NB4 (cell line): ENCODE data around the gene RTCA.
"Not testable (repeated sequence)": the region's sequence is repeated elsewhere in the genome, so short reads cannot be mapped to it uniquely, and the experiment has no call there.

ENCODE experiments used
- DNase-seq: peaks from one replicate; pipeline ENCODE4 v3.0.0; 2010; ENCODE audit warnings: low read depth
- H3K4me3 ChIP-seq: one replicate; pipeline ENCODE4 v1.5.1; 2011; ENCODE audit warnings: mild to moderate bottlenecking, low read depth, low read length, moderate library complexity
- MYC ChIP-seq: IDR thresholded peaks from 2 replicates; pipeline ENCODE4 v1.6.1; 2011; ENCODE audit warnings: low read depth, low read length
- POLR2A ChIP-seq: IDR thresholded peaks from 2 replicates; pipeline ENCODE4 v1.6.1; 2011; ENCODE audit warnings: mild to moderate bottlenecking; ENCODE audit not compliant: insufficient read length; ENCODE audit errors: extremely low read depth
- TF ChIP-seq, protein P1 (sequence below): IDR thresholded peaks from one replicate; pipeline ENCODE4 v1.5.1; 2012; ENCODE audit warnings: low read depth, low read length
- TF ChIP-seq, protein P2 (sequence below): IDR thresholded peaks from 2 replicates; pipeline ENCODE4 v1.6.1; 2011; ENCODE audit warnings: low read depth, low read length

Gene RTCA

GRCh38 chr1:100325415-100326324, 59.7 kb downstream of the RTCA start:
- TF ChIP-seq MYC: no peak
- TF ChIP-seq, protein P1, sequence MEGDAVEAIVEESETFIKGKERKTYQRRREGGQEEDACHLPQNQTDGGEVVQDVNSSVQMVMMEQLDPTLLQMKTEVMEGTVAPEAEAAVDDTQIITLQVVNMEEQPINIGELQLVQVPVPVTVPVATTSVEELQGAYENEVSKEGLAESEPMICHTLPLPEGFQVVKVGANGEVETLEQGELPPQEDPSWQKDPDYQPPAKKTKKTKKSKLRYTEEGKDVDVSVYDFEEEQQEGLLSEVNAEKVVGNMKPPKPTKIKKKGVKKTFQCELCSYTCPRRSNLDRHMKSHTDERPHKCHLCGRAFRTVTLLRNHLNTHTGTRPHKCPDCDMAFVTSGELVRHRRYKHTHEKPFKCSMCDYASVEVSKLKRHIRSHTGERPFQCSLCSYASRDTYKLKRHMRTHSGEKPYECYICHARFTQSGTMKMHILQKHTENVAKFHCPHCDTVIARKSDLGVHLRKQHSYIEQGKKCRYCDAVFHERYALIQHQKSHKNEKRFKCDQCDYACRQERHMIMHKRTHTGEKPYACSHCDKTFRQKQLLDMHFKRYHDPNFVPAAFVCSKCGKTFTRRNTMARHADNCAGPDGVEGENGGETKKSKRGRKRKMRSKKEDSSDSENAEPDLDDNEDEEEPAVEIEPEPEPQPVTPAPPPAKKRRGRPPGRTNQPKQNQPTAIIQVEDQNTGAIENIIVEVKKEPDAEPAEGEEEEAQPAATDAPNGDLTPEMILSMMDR: no peak
- TF ChIP-seq, protein P2, sequence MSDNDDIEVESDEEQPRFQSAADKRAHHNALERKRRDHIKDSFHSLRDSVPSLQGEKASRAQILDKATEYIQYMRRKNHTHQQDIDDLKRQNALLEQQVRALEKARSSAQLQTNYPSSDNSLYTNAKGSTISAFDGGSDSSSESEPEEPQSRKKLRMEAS: no peak
- DNase-seq: no peak

DNA sequence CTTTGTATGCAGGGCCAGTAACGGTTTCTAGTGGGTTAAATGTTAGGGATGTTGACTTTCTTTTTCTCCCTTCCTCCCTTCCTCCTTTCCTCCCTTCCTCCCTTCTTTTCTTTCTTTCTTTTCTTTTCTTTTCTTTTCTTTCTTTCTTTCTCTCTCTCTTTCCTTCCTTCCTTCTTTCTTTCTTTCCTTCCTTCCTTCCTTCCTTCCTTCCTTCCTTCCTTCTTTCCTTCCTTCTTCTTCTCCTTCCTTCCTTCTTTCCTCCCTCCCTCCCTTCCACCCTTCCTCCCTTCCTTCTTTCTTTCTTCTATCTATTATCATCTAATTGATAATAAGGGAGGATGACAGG, 60.3 kb downstream of the RTCA start:
- H3K4me3 ChIP-seq, DNase-seq: not testable (repeated sequence)

More at GRCh38 chr1:100325415-100326324, 59.7 kb downstream of the RTCA start:
- H3K4me3 ChIP-seq: no peak overlapping the region

DNA sequence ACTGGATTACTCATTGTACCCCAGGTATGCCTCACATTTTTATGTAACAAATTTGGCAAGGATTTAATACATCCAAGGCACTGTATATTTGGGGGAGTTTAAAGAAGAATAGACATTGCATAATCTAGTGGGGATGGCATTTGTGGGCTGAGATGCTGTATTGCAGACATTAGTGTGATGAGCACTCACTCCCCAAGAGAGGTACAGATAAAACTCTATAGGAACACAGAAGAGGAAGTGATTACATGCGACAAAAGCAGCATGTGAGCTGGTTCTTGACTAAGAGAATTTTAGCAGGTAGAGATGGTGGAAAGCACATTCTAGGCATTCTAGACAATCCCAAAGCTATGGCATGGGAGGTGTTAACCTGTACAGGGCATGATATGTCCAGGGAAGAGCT, 62.1 kb downstream of the RTCA start:
- H3K4me3 ChIP-seq: no peak overlapping the region
- no peak for TF ChIP-seq MYC
- no peak for TF ChIP-seq POLR2A
- TF ChIP-seq, protein P1: no peak
- TF ChIP-seq, protein P2: no peak
- DNase-seq: peak; percentile 47

DNA sequence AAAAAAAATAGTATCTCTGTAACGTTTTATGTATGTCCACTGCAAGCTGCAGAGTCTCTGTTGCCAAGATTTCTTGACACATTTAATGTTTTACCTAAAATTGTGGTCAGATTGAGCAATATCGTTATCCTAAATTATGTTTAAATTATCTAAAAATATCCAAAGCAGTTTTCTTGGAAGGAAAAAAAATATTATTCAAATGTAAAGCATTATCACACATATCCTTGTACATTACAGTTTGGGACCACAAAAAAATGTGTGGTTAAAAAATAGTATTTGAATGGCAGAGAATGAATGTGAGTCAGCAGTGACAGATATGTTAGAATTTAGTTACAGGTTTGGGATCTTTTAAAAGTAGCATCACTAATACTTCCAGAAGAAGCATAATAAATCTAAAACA, 65.1 kb downstream of the RTCA start:
- not testable (repeated sequence) for H3K4me3 ChIP-seq, DNase-seq

DNA sequence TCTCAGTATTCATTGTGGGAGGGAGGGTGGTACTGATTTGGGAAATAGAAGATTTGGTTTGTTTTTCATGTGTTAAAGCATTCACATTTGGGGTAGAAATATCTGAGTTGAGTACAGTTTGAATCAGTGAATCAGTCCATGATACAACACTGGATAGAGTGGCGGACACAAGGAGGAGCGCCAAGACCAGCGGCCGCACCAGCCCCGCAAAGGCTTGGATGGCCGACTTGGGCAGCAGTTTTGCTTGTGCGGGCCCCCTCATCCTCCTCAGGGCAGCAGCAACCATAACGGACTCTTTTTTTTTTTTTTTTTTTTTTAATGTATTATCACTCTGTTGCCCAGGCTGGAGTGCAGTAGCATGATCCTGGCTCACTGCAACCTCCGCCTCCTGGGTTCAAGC, 66.3 kb downstream of the RTCA start:
- TF ChIP-seq, protein P2: no peak
- TF ChIP-seq MYC: no peak
- TF ChIP-seq POLR2A: no peak
- TF ChIP-seq, protein P1: no peak
- no peak overlapping the region for H3K4me3 ChIP-seq
- no peak for DNase-seq

DNA sequence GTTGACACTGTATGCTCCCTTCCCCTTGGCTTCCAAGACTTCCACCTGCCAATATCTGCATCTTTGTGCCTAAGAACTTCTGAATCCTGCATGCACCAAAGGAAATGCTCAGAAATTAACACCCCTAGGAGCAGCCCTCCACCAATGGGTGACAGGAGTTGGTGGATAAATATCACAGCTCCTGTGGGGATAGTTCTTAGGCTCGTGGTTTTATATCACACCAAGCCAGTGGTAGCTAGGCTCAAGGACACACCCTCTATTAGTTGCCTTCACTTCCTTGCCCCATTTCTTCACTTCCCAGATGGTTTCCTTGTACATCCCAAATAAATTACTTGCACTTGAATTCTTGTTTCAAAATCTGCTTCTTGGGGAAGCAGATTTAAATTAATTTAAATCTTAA, 69.4 kb downstream of the RTCA start:
- no peak for TF ChIP-seq MYC
- TF ChIP-seq, protein P1: no peak
- TF ChIP-seq, protein P2: no peak
- TF ChIP-seq POLR2A: no peak
- DNase-seq: no peak
- no peak overlapping the region for H3K4me3 ChIP-seq

- H3K4me3 ChIP-seq, DNase-seq: not testable (repeated sequence)
Observed at GRCh38 chr1:100337878-100338277, 71.9 kb downstream of the RTCA start.

DNA sequence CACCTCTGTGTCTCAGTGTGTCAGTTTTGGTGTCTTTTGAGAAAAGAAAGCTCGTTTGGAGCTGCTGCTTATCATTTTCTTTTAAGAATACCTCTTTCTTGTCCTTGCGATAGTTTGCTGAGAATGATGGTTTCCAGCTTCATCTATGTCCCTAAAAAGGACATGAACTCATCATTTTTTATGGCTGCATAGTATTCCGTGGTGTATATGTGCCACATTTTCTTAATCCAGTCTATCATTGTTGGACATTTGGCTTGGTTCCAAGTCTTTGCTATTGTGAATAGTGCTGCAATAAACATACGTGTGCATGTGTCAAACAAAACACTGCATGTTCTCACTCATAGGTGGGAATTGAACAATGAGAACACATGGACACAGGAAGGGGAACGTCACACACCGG, 73.7 kb downstream of the RTCA start:
- not testable (repeated sequence) for H3K4me3 ChIP-seq, DNase-seq
